ENCODE results near the gene LARGE1. TPM values are rescaled to one million over a fixed set of nuclear protein-coding genes. Genes with fewer than 3 reads are reported as not detected.

LARGE1 gene
- total RNA-seq (2022; extraction: Qiagen RNA extraction) = 3.6 to 5.9 TPM (median 3.8 TPM) in 5 replicates

GRCh38 chr22:33920197-33920540, at the start of gene LARGE1:
Gene LARGE1, minus strand, starts transcription at chr22:33920476.

